Body of pancreas (tissue), 4 donors: ENCODE measurements around the gene LCE3C. TPM values are rescaled to one million over a fixed set of nuclear protein-coding genes. Genes with fewer than 3 reads are reported as not detected.

Source experiments
- ATAC-seq: fragments of 150-250 bp; one replicate; pipeline ENCODE4 v1.9.1; 2016
- DNase-seq, 4 donors: peaks; one replicate each; pipeline ENCODE4 v3.0.0-alpha.2; 2019
- H3K27ac ChIP-seq, 4 donors: fragments of 200-600 bp; sonication (generic); 1 replicate in 3 of 4; 2 replicates in 1 of 4; pipeline versions ENCODE4 v1.5.1 to v1.6.1; 2016 to 2019; ENCODE audit warnings: mild to moderate bottlenecking in 1 of 4, mixed read lengths in 1 of 4, moderate library complexity in 1 of 4
- H3K27me3 ChIP-seq, 2 donors: fragments of 200-600 bp; sonication (generic); one replicate each; pipeline ENCODE4 v1.6.0; 2016; ENCODE audit warnings: mild to moderate bottlenecking in 1 of 2
- H3K36me3 ChIP-seq, 2 donors: fragments of 200-600 bp; sonication (generic); replicated peaks in 1 of 2; 2 replicates each; pipeline ENCODE4 v1.5.1; 2016; ENCODE audit warnings: low read depth in 2 of 2; ENCODE audit not compliant: insufficient read depth in 1 of 2
- H3K4me1 ChIP-seq: fragments of 200-600 bp; sonication (generic); one replicate; pipeline ENCODE4 v1.6.0; 2016
- H3K4me3 ChIP-seq, 2 donors: fragments of 200-600 bp; sonication (generic); 1 replicate in 1 of 2; 2 replicates in 1 of 2; pipeline ENCODE4 v1.5.1; 2016 to 2019
- H3K9me3 ChIP-seq, 3 donors: fragments of 200-600 bp; sonication (generic); 1 replicate in 2 of 3; 2 replicates in 1 of 3; pipeline ENCODE4 v1.5.1; 2016
- CTCF ChIP-seq, 7 experiments: fragments of 450-650 bp in 4 of 7; fragments of 200-600 bp in 3 of 7; sonication (generic) in 3 of 7; IDR thresholded peaks; one replicate each; pipeline ENCODE4 v1.5.1; 2016 to 2019; ENCODE audit warnings: antibody characterized with exemption in 7 of 7
- POLR2A ChIP-seq, 3 donors: fragments of 450-650 bp; IDR thresholded peaks; one replicate each; pipeline ENCODE4 v1.6.1; 2016; ENCODE audit warnings: antibody characterized with exemption in 3 of 3, mild to moderate bottlenecking in 2 of 3
- WGBS, 2 donors: methylation state at CpG; one replicate each; pipeline ENCODE4 v1.1.5; 2017; 5-methylcytosine and 5-hydroxymethylcytosine counted together
- intact Hi-C: fragments of 100-400 bp; cut with DNase I; formaldehyde crosslinking; loops from one replicate; pipeline ENCODE4 v1.15.1; 2023
- small RNA-seq: library from RNA; depleted of rRNA; stranded (forward); fragments of <200 nt; gene quantifications from one replicate; pipeline ENCODE3, GENCODE V24; 2016
- total RNA-seq, 2 donors: library from RNA; depleted of rRNA; stranded (reverse); fragments of >200 nt; gene quantifications; one replicate each; pipeline ENCODE4 v1.1.0, GENCODE V29; 2016

LCE3C gene
- total RNA-seq, 2 donors from 2014 or later: not detected

- no peak overlapping the region for H3K4me3 ChIP-seq
- 38 to 55% methylated on average over 1 of the region's 1 CpG for WGBS, 2 donors
- DNase-seq (no peak), ATAC-seq (no peak)
- no peaks in the 10 kb centered on the region for H3K9me3 ChIP-seq
- TF ChIP-seq CTCF (IDR thresholded peaks at IDR 0.05) (no peak), POLR2A (IDR thresholded peaks at IDR 0.05) (no peak)
- no peaks in the 10 kb centered on the region for H3K27me3 ChIP-seq
- intact Hi-C loops: no loop called here
- no peaks in the 10 kb centered on the region for H3K4me1 ChIP-seq
- H3K27ac ChIP-seq: no peak overlapping the region
- H3K36me3 ChIP-seq: no peaks in the 10 kb centered on the region
Observed at GRCh38 chr1:152640351-152640750, 40.3 kb downstream of the LCE3C start.

- H3K36me3 ChIP-seq: no peaks in the 10 kb centered on the region
- no peak for TF ChIP-seq CTCF (IDR thresholded peaks at IDR 0.05)
- no peak for TF ChIP-seq POLR2A (IDR thresholded peaks at IDR 0.05)
- H3K27ac ChIP-seq: no peak overlapping the region
- H3K9me3 ChIP-seq: no peaks in the 10 kb centered on the region
- DNase-seq: no peak
- no peak for ATAC-seq
- no peaks in the 10 kb centered on the region for H3K4me1 ChIP-seq
- H3K27me3 ChIP-seq: no peaks in the 10 kb centered on the region
- H3K4me3 ChIP-seq: no peak overlapping the region
- intact Hi-C loops: no loop called here
- WGBS, 2 donors: 42 to 48% methylated on average over 3 of the region's 3 CpGs
Observed at GRCh38 chr1:152643945-152644344, 43.9 kb downstream of the LCE3C start.

GRCh38 chr1:152645146-152645545 lies 45.1 kb downstream of the LCE3C start:
- 56 to 64% methylated on average over 3 of the region's 3 CpGs for WGBS, 2 donors
- DNase-seq: no peak

GRCh38 chr1:152646656-152647055 lies 46.6 kb downstream of the LCE3C start:
- Histone ChIP-seq H3K9me3 (no peaks in the 10 kb centered on the region), H3K4me1 (no peaks in the 10 kb centered on the region), H3K4me3 (no peak overlapping the region), H3K36me3 (no peaks in the 10 kb centered on the region), H3K27ac (no peak overlapping the region), H3K27me3 (no peaks in the 10 kb centered on the region)
- TF ChIP-seq CTCF (IDR thresholded peaks at IDR 0.05) (no peak), POLR2A (IDR thresholded peaks at IDR 0.05) (no peak)
- intact Hi-C loops: no loop called here
- DNase-seq: no peak
- ATAC-seq: no peak

More at GRCh38 chr1:152645146-152645545, 45.1 kb downstream of the LCE3C start:
- Histone ChIP-seq H3K27ac (no peak overlapping the region), H3K9me3 (no peaks in the 10 kb centered on the region), H3K4me1 (no peaks in the 10 kb centered on the region), H3K27me3 (no peaks in the 10 kb centered on the region), H3K36me3 (no peaks in the 10 kb centered on the region), H3K4me3 (no peak overlapping the region)
- intact Hi-C loops: no loop called here
- ATAC-seq: no peak
- TF ChIP-seq POLR2A (IDR thresholded peaks at IDR 0.05): no peak
- no peak for TF ChIP-seq CTCF (IDR thresholded peaks at IDR 0.05)

Small RNA genes within 50 kb of the gene (small RNA-seq; reads per million reads assigned to genes)
- not detected for gene LCE3A
- gene LCE3B: not detected

Other genes starting within 250 kb of the LCE3C start
- gene FLG2, start 240.2 kb upstream of the LCE3C start, total RNA-seq: not detected
- not detected for gene CRNN, start 186.0 kb upstream of the LCE3C start, total RNA-seq
- gene LCE5A, start 89.4 kb upstream of the LCE3C start, total RNA-seq: not detected
- gene CRCT1, start 85.8 kb upstream of the LCE3C start, total RNA-seq: not detected
- not detected for gene LCE3E, start 33.5 kb upstream of the LCE3C start, total RNA-seq
- gene LCE3D, start 19.7 kb upstream of the LCE3C start, total RNA-seq: not detected
- not detected for gene LCE3B, start 13.6 kb downstream of the LCE3C start, total RNA-seq
- gene LCE3A, start 22.9 kb downstream of the LCE3C start, total RNA-seq: not detected
- not detected for gene LCE2D, start 63.1 kb downstream of the LCE3C start, total RNA-seq
- gene LCE2C, start 75.0 kb downstream of the LCE3C start, total RNA-seq: not detected
- not detected for gene LCE2B, start 85.9 kb downstream of the LCE3C start, total RNA-seq
- gene LCE2A, start 98.1 kb downstream of the LCE3C start, total RNA-seq: not detected
- not detected for gene LCE4A, start 107.9 kb downstream of the LCE3C start, total RNA-seq
- not detected for gene KPRP, start 157.8 kb downstream of the LCE3C start, total RNA-seq
- gene LCE1F, start 174.9 kb downstream of the LCE3C start, total RNA-seq: not detected
- gene LCE1E, start 186.0 kb downstream of the LCE3C start, total RNA-seq: not detected
- not detected for gene LCE1D, start 196.5 kb downstream of the LCE3C start, total RNA-seq
- gene LCE1C, start 206.4 kb downstream of the LCE3C start, total RNA-seq: not detected
- not detected for gene LCE1B, start 211.7 kb downstream of the LCE3C start, total RNA-seq
- gene LCE1A, start 227.2 kb downstream of the LCE3C start, total RNA-seq: not detected
- gene LCE6A, start 242.6 kb downstream of the LCE3C start, total RNA-seq: not detected